ENCODE data around the gene DCTN5. TPM values are rescaled to one million over a fixed set of nuclear protein-coding genes. Genes with fewer than 3 reads are reported as not detected.

The DCTN5 gene
- total and polyA plus RNA-seq, 2 experiments from 2014 or later: 41.9 to 47.6 TPM

- Histone ChIP-seq H3K36me3 (ENCODE audit: low read depth) (peaks cover 18% of the 10 kb centered on the region), H3K27ac (no peak overlapping the region), H3K4me2 (ENCODE audit: unreplicated experiment) (no peak overlapping the region), H2AFZ (no peak overlapping the region), H3K9me2 (ENCODE audit: insufficient read depth) (no peaks in the 10 kb centered on the region), H3K9ac (no peak overlapping the region), H3K27me3 (replicated peaks; ENCODE audit: insufficient read depth) (no peaks in the 10 kb centered on the region), H3K4me1 (ENCODE audit: insufficient read depth) (no peaks in the 10 kb centered on the region), H3K79me2 (ENCODE audit: insufficient read depth) (no peaks in the 10 kb centered on the region), H3F3A (ENCODE audit: insufficient read depth) (no peaks in the 10 kb centered on the region; the same call in 1 of the 2 replicates), H3K4me3 (no peak overlapping the region), H4K20me1 (ENCODE audit: insufficient read depth) (no peaks in the 10 kb centered on the region), H3K9me3 (ENCODE audit: low read depth) (no peaks in the 10 kb centered on the region)
- peak; percentile 24 for DNase-seq
- in situ Hi-C loops (cut with MboI): loop anchor here (25.0 kb wide), 1 partner anchor 821 kb away; no protein-coding TSS in a partner anchor
- WGBS, 2 experiments (ENCODE audit: low coverage in 1 of 2, low lambda C conversion rate in 2 of 2, missing lambda C conversion rate in 2 of 2): 90 to 92% methylated on average over 10 of the region's 10 CpGs
- TF ChIP-seq EZH2phosphoT487 (IDR thresholded peaks at IDR 0.05; ENCODE audit: insufficient read depth, low read depth): no peak
Measured at GRCh38 chr16:23691483-23692189, 50.4 kb downstream of the DCTN5 start.

DNA sequence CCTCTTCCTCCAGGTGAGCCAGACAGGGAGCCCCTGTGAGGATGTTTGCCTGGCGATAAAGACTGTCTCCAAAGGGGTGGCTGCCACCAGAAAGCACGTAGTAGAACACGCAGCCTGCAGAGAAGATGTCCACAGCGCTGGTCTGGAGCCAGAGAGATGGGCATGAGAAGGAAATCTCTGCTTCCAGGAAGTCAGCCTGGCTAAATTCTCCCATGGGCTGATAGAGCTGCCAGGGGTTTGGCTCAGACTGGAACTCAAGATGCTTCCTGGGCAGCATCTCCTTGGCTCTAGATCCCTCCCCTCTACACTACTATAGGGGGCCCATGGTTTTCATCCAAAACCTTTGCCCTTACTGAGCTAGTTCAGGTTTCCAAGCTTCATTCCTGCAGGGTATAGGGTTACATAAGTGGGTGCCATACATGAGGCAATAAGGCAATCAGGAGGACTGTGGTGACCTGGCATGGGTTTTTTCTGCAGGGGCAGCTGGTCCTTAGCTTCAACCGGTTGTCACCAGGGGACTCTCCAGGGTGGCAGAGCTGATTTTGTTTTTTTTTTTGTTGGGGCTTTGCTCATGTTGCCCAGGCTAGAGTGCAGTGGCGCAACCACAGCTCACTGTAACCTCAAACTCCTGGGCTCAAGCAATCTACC is 51.0 kb downstream of the DCTN5 start:
- H4K20me1 ChIP-seq (ENCODE audit: insufficient read depth): no peaks in the 10 kb centered on the region
- H3K79me2 ChIP-seq (ENCODE audit: insufficient read depth): no peaks in the 10 kb centered on the region
- no peaks in the 10 kb centered on the region; the same call in 1 of the 2 replicates for H3F3A ChIP-seq (ENCODE audit: insufficient read depth)
- no peak for TF ChIP-seq EZH2 (IDR thresholded peaks at IDR 0.05; ENCODE audit: insufficient read depth, poor library complexity, severe bottlenecking)
- H3K4me2 ChIP-seq (ENCODE audit: unreplicated experiment): no peak overlapping the region
- H3K27ac ChIP-seq: no peak overlapping the region
- no peaks in the 10 kb centered on the region for H3K9me2 ChIP-seq (ENCODE audit: insufficient read depth)
- no peak overlapping the region for H2AFZ ChIP-seq
- H3K4me3 ChIP-seq: no peak overlapping the region
- H3K27me3 ChIP-seq (replicated peaks; ENCODE audit: insufficient read depth): no peaks in the 10 kb centered on the region
- peaks cover 11% of the 10 kb centered on the region; the same call in 1 of the 2 replicates for H3K36me3 ChIP-seq (ENCODE audit: low read depth)
- WGBS, 2 experiments (ENCODE audit: low coverage in 1 of 2, low lambda C conversion rate in 2 of 2, missing lambda C conversion rate in 2 of 2): 98 to 100% methylated on average over 6 of the region's 6 CpGs
- no peaks in the 10 kb centered on the region for H3K9me3 ChIP-seq (ENCODE audit: low read depth)
- no peak overlapping the region for H3K9ac ChIP-seq
- DNase-seq: no peak
- H3K4me1 ChIP-seq (ENCODE audit: insufficient read depth): no peaks in the 10 kb centered on the region
- in situ Hi-C loops (cut with MboI): loop anchor here (25.0 kb wide), 1 partner anchor 820 kb away; no protein-coding TSS in a partner anchor

- 0 out of 2 replicates have a peak overlapping the region, but pooled peaks have one; percentile 17 for H3K9ac ChIP-seq
- H3K79me2 ChIP-seq (ENCODE audit: insufficient read depth): no peaks in the 10 kb centered on the region
Measured at GRCh38 chr16:23694265-23694643, 53.0 kb downstream of the DCTN5 start.

GRCh38 chr16:23694644-23695373 is 53.5 kb downstream of the DCTN5 start:
- H3K9me2 ChIP-seq (ENCODE audit: insufficient read depth): no peaks in the 10 kb centered on the region
- no peak overlapping the region for H3K4me3 ChIP-seq
- no peak overlapping the region for H3K27ac ChIP-seq
- 30 to 37% methylated on average over 30 to 31 of the region's 32 CpGs for WGBS, 2 experiments (ENCODE audit: low coverage in 1 of 2, low lambda C conversion rate in 2 of 2, missing lambda C conversion rate in 2 of 2)
- H3K9me3 ChIP-seq (ENCODE audit: low read depth): no peaks in the 10 kb centered on the region
- H3K79me2 ChIP-seq (ENCODE audit: insufficient read depth): no peaks in the 10 kb centered on the region
- no peaks in the 10 kb centered on the region for H4K20me1 ChIP-seq (ENCODE audit: insufficient read depth)
- TF ChIP-seq EZH2phosphoT487 (IDR thresholded peaks at IDR 0.05; ENCODE audit: insufficient read depth, low read depth) (no peak), EZH2 (IDR thresholded peaks at IDR 0.05; ENCODE audit: insufficient read depth, poor library complexity, severe bottlenecking) (no peak)
- no peaks in the 10 kb centered on the region for H3K4me1 ChIP-seq (ENCODE audit: insufficient read depth)
- DNase-seq: peak; percentile 44
- 0 out of 2 replicates have a peak overlapping the region, but pooled peaks have one; percentile 17 for H3K9ac ChIP-seq
- peaks cover 7% of the 10 kb centered on the region; the same call in 1 of the 2 replicates for H3K36me3 ChIP-seq (ENCODE audit: low read depth)
- in situ Hi-C loops (cut with MboI): loop anchor here (25.0 kb wide), 1 partner anchor 817 kb away; no protein-coding TSS in a partner anchor
- no peak overlapping the region for H3K4me2 ChIP-seq (ENCODE audit: unreplicated experiment)
- H2AFZ ChIP-seq: peak overlapping the region; percentile 78
- H3F3A ChIP-seq (ENCODE audit: insufficient read depth): no peaks in the 10 kb centered on the region; the same call in 1 of the 2 replicates
- H3K27me3 ChIP-seq (replicated peaks; ENCODE audit: insufficient read depth): no peaks in the 10 kb centered on the region

More at GRCh38 chr16:23694265-23694643, 53.0 kb downstream of the DCTN5 start:
- H4K20me1 ChIP-seq (ENCODE audit: insufficient read depth): no peaks in the 10 kb centered on the region
- in situ Hi-C loops (cut with MboI): loop anchor here (25.0 kb wide), 1 partner anchor 818 kb away; no protein-coding TSS in a partner anchor
- 98 to 100% methylated on average over 4 of the region's 4 CpGs for WGBS, 2 experiments (ENCODE audit: low coverage in 1 of 2, low lambda C conversion rate in 2 of 2, missing lambda C conversion rate in 2 of 2)
- H3K4me1 ChIP-seq (ENCODE audit: insufficient read depth): no peaks in the 10 kb centered on the region
- H3F3A ChIP-seq (ENCODE audit: insufficient read depth): no peaks in the 10 kb centered on the region; the same call in 1 of the 2 replicates
- no peak overlapping the region for H3K4me3 ChIP-seq
- H3K9me2 ChIP-seq (ENCODE audit: insufficient read depth): no peaks in the 10 kb centered on the region
- H3K27me3 ChIP-seq (replicated peaks; ENCODE audit: insufficient read depth): no peaks in the 10 kb centered on the region
- no peak for TF ChIP-seq EZH2phosphoT487 (IDR thresholded peaks at IDR 0.05; ENCODE audit: insufficient read depth, low read depth)
- no peak for TF ChIP-seq EZH2 (IDR thresholded peaks at IDR 0.05; ENCODE audit: insufficient read depth, poor library complexity, severe bottlenecking)
- no peak overlapping the region for H3K27ac ChIP-seq
- H3K4me2 ChIP-seq (ENCODE audit: unreplicated experiment): no peak overlapping the region
- no peaks in the 10 kb centered on the region for H3K9me3 ChIP-seq (ENCODE audit: low read depth)
- H2AFZ ChIP-seq: peak overlapping the region; percentile 78
- peaks cover 8% of the 10 kb centered on the region; the same call in 1 of the 2 replicates for H3K36me3 ChIP-seq (ENCODE audit: low read depth)
- DNase-seq: no peak
